Glutamatergic neuron (in vitro differentiated cells): Measurements from ENCODE around the gene PLEKHN1. TPM values are rescaled to one million over a fixed set of nuclear protein-coding genes. Genes with fewer than 3 reads are reported as not detected.

Experiments used
- DNase-seq: peaks from one replicate; pipeline ENCODE4 v3.0.0; 2022
- H3K27ac Mint-ChIP-seq: one replicate; pipeline ENCODE4 v1.8.0; 2020; ENCODE audit warnings: mild to moderate bottlenecking, mixed read lengths, inconsistent platforms; ENCODE audit not compliant: unreplicated experiment
- H3K27me3 Mint-ChIP-seq: one replicate; pipeline ENCODE4 v1.8.0; 2020; ENCODE audit warnings: mild to moderate bottlenecking, moderate library complexity, mixed read lengths, inconsistent platforms; ENCODE audit not compliant: unreplicated experiment
- H3K36me3 Mint-ChIP-seq: one replicate; pipeline ENCODE4 v1.8.0; 2020; ENCODE audit warnings: mild to moderate bottlenecking, mixed read lengths, inconsistent platforms; ENCODE audit not compliant: unreplicated experiment
- H3K4me1 Mint-ChIP-seq: one replicate; pipeline ENCODE4 v1.8.0; 2020; ENCODE audit warnings: mild to moderate bottlenecking, low read depth, mixed read lengths, inconsistent platforms; ENCODE audit not compliant: unreplicated experiment
- H3K4me3 Mint-ChIP-seq: one replicate; pipeline ENCODE4 v1.8.0; 2020; ENCODE audit warnings: mild to moderate bottlenecking, mixed read lengths, inconsistent platforms; ENCODE audit not compliant: unreplicated experiment
- H3K9me3 Mint-ChIP-seq: one replicate; pipeline ENCODE4 v1.8.0; 2020; ENCODE audit warnings: mild to moderate bottlenecking, moderate library complexity, mixed read lengths, inconsistent platforms; ENCODE audit not compliant: unreplicated experiment
- CTCF ChIP-seq: fragments of 200-600 bp; sonication (generic); IDR thresholded peaks from one replicate; pipeline ENCODE4 v1.5.0; 2021; ENCODE audit not compliant: partially characterized antibody, unreplicated experiment
- total RNA-seq: library from RNA; stranded (reverse); fragmentation: NEBNext Ultra II Directional; extraction: Animal tissue kit (Norgen Biotek cat#: 25700); gene quantifications from one replicate; pipeline ENCODE4 v1.2.1, GENCODE V29; 2021; ENCODE audit not compliant: unreplicated experiment

PLEKHN1 gene
- total RNA-seq, 1 donor from 2014 or later, result 0.29 TPM

- peak overlapping the region; percentile 71 for H3K4me3 Mint-ChIP-seq
Observed at GRCh38 chr1:996851-997712, 30.8 kb downstream of the PLEKHN1 start.

GRCh38 chr1:997713-997992, 31.4 kb downstream of the PLEKHN1 start:
- Mint-ChIP-seq H3K4me1 (peaks cover 4% of the 10 kb centered on the region), H3K27me3 (peaks cover 11% of the 10 kb centered on the region), H3K9me3 (peaks cover 16% of the 10 kb centered on the region), H3K4me3 (no peak overlapping the region), H3K27ac (no peak overlapping the region), H3K36me3 (peaks cover 3% of the 10 kb centered on the region)
- no peak for TF ChIP-seq CTCF
- DNase-seq, result no peak

More at GRCh38 chr1:996851-997712, 30.8 kb downstream of the PLEKHN1 start:
- no peak for TF ChIP-seq CTCF
- H3K27ac Mint-ChIP-seq, result peak overlapping the region; percentile 82
- peaks cover 19% of the 10 kb centered on the region for H3K9me3 Mint-ChIP-seq
- peaks cover 9% of the 10 kb centered on the region for H3K36me3 Mint-ChIP-seq
- H3K27me3 Mint-ChIP-seq, result peaks cover 9% of the 10 kb centered on the region
- peaks cover 4% of the 10 kb centered on the region for H3K4me1 Mint-ChIP-seq
- DNase-seq, result peak; percentile 65

- peak overlapping the region; percentile 61 for H3K4me3 Mint-ChIP-seq
- no peak for TF ChIP-seq CTCF
- H3K27me3 Mint-ChIP-seq, result peaks cover 12% of the 10 kb centered on the region
- H3K9me3 Mint-ChIP-seq, result peaks cover 15% of the 10 kb centered on the region
- peak; percentile 85 for DNase-seq
- H3K36me3 Mint-ChIP-seq, result no peaks in the 10 kb centered on the region
- peak overlapping the region; percentile 52 for H3K27ac Mint-ChIP-seq
- peaks cover 5% of the 10 kb centered on the region for H3K4me1 Mint-ChIP-seq
Observed at GRCh38 chr1:997993-998744, 31.9 kb downstream of the PLEKHN1 start.

- Mint-ChIP-seq H3K27ac (peak overlapping the region; percentile 55), H3K4me1 (peaks cover 7% of the 10 kb centered on the region), H3K4me3 (peak overlapping the region; percentile 38), H3K27me3 (peaks cover 15% of the 10 kb centered on the region), H3K36me3 (no peaks in the 10 kb centered on the region), H3K9me3 (peaks cover 15% of the 10 kb centered on the region)
- no peak for TF ChIP-seq CTCF
- DNase-seq, result no peak
Observed at GRCh38 chr1:998745-998994, 32.4 kb downstream of the PLEKHN1 start.
